GM23248 (cell line): Measurements from ENCODE around the gene EDN3. TPM values are rescaled to one million over a fixed set of nuclear protein-coding genes. Genes with fewer than 3 reads are reported as not detected.

Experiments used
- DNase-seq: peaks from one replicate; pipeline ENCODE4 v3.0.0-alpha.2; 2015
- H2AFZ ChIP-seq: fragments of 200-600 bp; sonication (generic); 2 replicates; pipeline ENCODE4 v1.6.1; 2016; ENCODE audit warnings: antibody characterized with exemption
- H3F3A ChIP-seq: fragments of 200-600 bp; sonication (generic); 2 replicates; pipeline ENCODE4 v1.6.1; 2016; ENCODE audit warnings: mild to moderate bottlenecking, antibody characterized with exemption, mixed run types; ENCODE audit not compliant: insufficient read depth
- H3K27ac ChIP-seq: fragments of 200-600 bp; sonication (generic); 2 replicates; pipeline ENCODE4 v1.5.1; 2016; ENCODE audit warnings: mild to moderate bottlenecking
- H3K27me3 ChIP-seq: fragments of 200-600 bp; sonication (generic); replicated peaks from 2 replicates; pipeline ENCODE4 v1.6.1; 2016; ENCODE audit warnings: mild to moderate bottlenecking; ENCODE audit not compliant: insufficient read depth
- H3K36me3 ChIP-seq: fragments of 200-600 bp; sonication (generic); 2 replicates; pipeline ENCODE4 v1.6.1; 2016; ENCODE audit warnings: low read depth, mild to moderate bottlenecking
- H3K4me1 ChIP-seq: fragments of 200-600 bp; sonication (generic); 2 replicates; pipeline ENCODE4 v1.6.1; 2016; ENCODE audit warnings: mild to moderate bottlenecking; ENCODE audit not compliant: insufficient read depth
- H3K4me2 ChIP-seq: fragments of 200-600 bp; sonication (generic); one replicate; pipeline ENCODE4 v1.6.1; 2016; ENCODE audit warnings: mild to moderate bottlenecking; ENCODE audit not compliant: unreplicated experiment
- H3K4me3 ChIP-seq: fragments of 200-600 bp; sonication (generic); 2 replicates; pipeline ENCODE4 v1.5.1; 2016; ENCODE audit warnings: mild to moderate bottlenecking
- H3K79me2 ChIP-seq: fragments of 200-600 bp; sonication (generic); 2 replicates; pipeline ENCODE4 v1.6.1; 2016; ENCODE audit warnings: mild to moderate bottlenecking; ENCODE audit not compliant: insufficient read depth
- H3K9ac ChIP-seq: fragments of 200-600 bp; sonication (generic); 2 replicates; pipeline ENCODE4 v1.6.1; 2016; ENCODE audit warnings: mild to moderate bottlenecking
- H3K9me2 ChIP-seq: fragments of 200-600 bp; sonication (generic); 2 replicates; pipeline ENCODE4 v1.6.1; 2016; ENCODE audit warnings: mixed run types, mild to moderate bottlenecking, moderate library complexity; ENCODE audit not compliant: insufficient read depth
- H3K9me3 ChIP-seq: fragments of 200-600 bp; sonication (generic); one replicate; pipeline ENCODE4 v1.6.1; 2017; ENCODE audit warnings: low read depth
- H4K20me1 ChIP-seq: fragments of 200-600 bp; sonication (generic); 2 replicates; pipeline ENCODE4 v1.6.0; 2016; ENCODE audit not compliant: insufficient read depth
- EZH2 ChIP-seq: fragments of 200-600 bp; sonication (generic); IDR thresholded peaks from 2 replicates; pipeline ENCODE4 v1.6.1; 2018; ENCODE audit warnings: antibody characterized with exemption, mild to moderate bottlenecking; ENCODE audit not compliant: insufficient read depth, poor library complexity, severe bottlenecking
- EZH2phosphoT487 ChIP-seq: fragments of 200-600 bp; sonication (generic); IDR thresholded peaks from 2 replicates; pipeline ENCODE4 v1.6.1; 2018; ENCODE audit warnings: antibody characterized with exemption, moderate library complexity, mild to moderate bottlenecking, low read depth; ENCODE audit not compliant: insufficient read depth
- WGBS, 2 experiments: methylation state at CpG; one replicate each; pipeline ENCODE4 v1.1.6; 2015 to 2017; ENCODE audit warnings: low lambda C conversion rate in 2 of 2, low coverage in 1 of 2; ENCODE audit errors: missing lambda C conversion rate in 2 of 2; 5-methylcytosine and 5-hydroxymethylcytosine counted together
- in situ Hi-C: fragments of 300-500 bp; cut with MboI; formaldehyde crosslinking; loops from 2 replicates; pipeline ENCODE4 v1.15.0; 2020
- polyA plus RNA-seq: library from polyadenylated mRNA; unstranded; fragments of >200 nt; fragmentation: Nextera tagmentation; extraction: Ambion mirVana; gene quantifications from 2 replicates; pipeline ENCODE4 v1.2.1, GENCODE V29; 2016
- total RNA-seq: library from RNA; depleted of rRNA; stranded (reverse); fragments of >200 nt; shearing (Covaris generic); gene quantifications from 2 replicates; pipeline ENCODE4 v1.2.3, GENCODE V29; 2014

EDN3 gene
- total and polyA plus RNA-seq, 2 experiments from 2014 or later: not detected

- H3K79me2 ChIP-seq: no peaks in the 10 kb centered on the region
- no peak for DNase-seq
- H3K36me3 ChIP-seq: no peaks in the 10 kb centered on the region
- no peaks in the 10 kb centered on the region for H3F3A ChIP-seq
- H3K4me3 ChIP-seq: no peak overlapping the region
- H4K20me1 ChIP-seq: no peaks in the 10 kb centered on the region
- H3K27me3 ChIP-seq: peaks cover 3% of the 10 kb centered on the region; the same call in 1 of the 2 replicates
- WGBS, 2 experiments: 29 to 32% methylated on average over 3 of the region's 3 CpGs
- H3K27ac ChIP-seq: no peak overlapping the region
- H3K4me1 ChIP-seq: no peaks in the 10 kb centered on the region
- no peak overlapping the region for H2AFZ ChIP-seq
- no peak for TF ChIP-seq EZH2
- TF ChIP-seq EZH2phosphoT487: no peak
- H3K9me3 ChIP-seq: no peaks in the 10 kb centered on the region
- H3K4me2 ChIP-seq: no peak overlapping the region
- H3K9ac ChIP-seq: no peak overlapping the region
- H3K9me2 ChIP-seq: no peaks in the 10 kb centered on the region
- in situ Hi-C loops: no loop called here
Observed at GRCh38 chr20:59270380-59270779, 30.0 kb upstream of the EDN3 start.

GRCh38 chr20:59273739-59274357 is 26.6 kb upstream of the EDN3 start:
- no peak for TF ChIP-seq EZH2phosphoT487
- TF ChIP-seq EZH2: no peak
- Histone ChIP-seq H3K27me3 (peaks cover 3% of the 10 kb centered on the region; the same call in 1 of the 2 replicates), H3K36me3 (no peaks in the 10 kb centered on the region), H3K9me3 (no peaks in the 10 kb centered on the region), H3K79me2 (no peaks in the 10 kb centered on the region), H3K4me3 (no peak overlapping the region), H3K4me1 (no peaks in the 10 kb centered on the region), H3K9ac (no peak overlapping the region), H3K4me2 (no peak overlapping the region), H3F3A (no peaks in the 10 kb centered on the region), H2AFZ (no peak overlapping the region), H3K9me2 (no peaks in the 10 kb centered on the region), H4K20me1 (no peaks in the 10 kb centered on the region), H3K27ac (no peak overlapping the region)
- no peak for DNase-seq
- WGBS, 2 experiments: 30 to 40% methylated on average over 11 of the region's 11 CpGs
- in situ Hi-C loops: no loop called here

- H3K4me1 ChIP-seq: no peaks in the 10 kb centered on the region
- peaks cover 3% of the 10 kb centered on the region; the same call in 1 of the 2 replicates for H3K27me3 ChIP-seq
- H3K4me3 ChIP-seq: no peak overlapping the region
- DNase-seq: no peak
- no peaks in the 10 kb centered on the region for H3K36me3 ChIP-seq
- H4K20me1 ChIP-seq: no peaks in the 10 kb centered on the region
- no peak for TF ChIP-seq EZH2phosphoT487
- no peak for TF ChIP-seq EZH2
- H3K79me2 ChIP-seq: no peaks in the 10 kb centered on the region
- no peak overlapping the region for H3K27ac ChIP-seq
- H2AFZ ChIP-seq: no peak overlapping the region
- WGBS, 2 experiments: 6 to 7% methylated on average over 5 of the region's 5 CpGs
- H3K4me2 ChIP-seq: no peak overlapping the region
- no peaks in the 10 kb centered on the region for H3F3A ChIP-seq
- in situ Hi-C loops: no loop called here
- H3K9me2 ChIP-seq: no peaks in the 10 kb centered on the region
- no peaks in the 10 kb centered on the region for H3K9me3 ChIP-seq
- H3K9ac ChIP-seq: no peak overlapping the region
Observed at GRCh38 chr20:59276938-59277337, 23.5 kb upstream of the EDN3 start.

GRCh38 chr20:59284470-59284869 is 15.9 kb upstream of the EDN3 start:
- in situ Hi-C loops: no loop called here
- no peaks in the 10 kb centered on the region for H3K9me3 ChIP-seq
- H3K27me3 ChIP-seq: peaks cover 3% of the 10 kb centered on the region; the same call in 1 of the 2 replicates
- H3K4me2 ChIP-seq: no peak overlapping the region
- H3K4me1 ChIP-seq: no peaks in the 10 kb centered on the region
- H3F3A ChIP-seq: no peaks in the 10 kb centered on the region
- no peaks in the 10 kb centered on the region for H3K9me2 ChIP-seq
- no peak overlapping the region for H3K4me3 ChIP-seq
- no peak overlapping the region for H3K9ac ChIP-seq
- TF ChIP-seq EZH2phosphoT487 (no peak), EZH2 (no peak)
- DNase-seq: no peak
- whole genome bisulfite sequencing, 2 experiments: 44 to 52% methylated on average over 5 of the region's 5 CpGs
- H3K79me2 ChIP-seq: no peaks in the 10 kb centered on the region
- H3K36me3 ChIP-seq: no peaks in the 10 kb centered on the region
- no peaks in the 10 kb centered on the region for H4K20me1 ChIP-seq
- H2AFZ ChIP-seq: no peak overlapping the region
- no peak overlapping the region for H3K27ac ChIP-seq

GRCh38 chr20:59289994-59290393 is 10.4 kb upstream of the EDN3 start:
- no peaks in the 10 kb centered on the region for H3K36me3 ChIP-seq
- no peaks in the 10 kb centered on the region for H3K9me3 ChIP-seq
- no peak overlapping the region for H2AFZ ChIP-seq
- H3K27me3 ChIP-seq: no peaks in the 10 kb centered on the region
- H3K4me2 ChIP-seq: no peak overlapping the region
- 29 to 31% methylated on average over 5 of the region's 5 CpGs for WGBS, 2 experiments
- H3K79me2 ChIP-seq: no peaks in the 10 kb centered on the region
- no peaks in the 10 kb centered on the region for H3K9me2 ChIP-seq
- no peak for DNase-seq
- no peak overlapping the region for H3K4me3 ChIP-seq
- TF ChIP-seq EZH2phosphoT487: no peak
- TF ChIP-seq EZH2: no peak
- no peak overlapping the region for H3K27ac ChIP-seq
- H3F3A ChIP-seq: no peaks in the 10 kb centered on the region
- no peaks in the 10 kb centered on the region for H4K20me1 ChIP-seq
- H3K4me1 ChIP-seq: no peaks in the 10 kb centered on the region
- in situ Hi-C loops: no loop called here
- H3K9ac ChIP-seq: no peak overlapping the region
